ENCODE measurements around the gene MYRF.

Gene MYRF

GRCh38 chr11:61739413-61739812 is 13.0 kb upstream of the MYRF start:
- DNase-seq (ENCODE audit: low read depth, low spot score): no peak

- no peak for DNase-seq (ENCODE audit: low read depth, low spot score)
Measured at GRCh38 chr11:61739966-61740365, 12.5 kb upstream of the MYRF start.

- no peak for DNase-seq (ENCODE audit: low read depth, low spot score)
Measured at GRCh38 chr11:61742391-61742790, 10.0 kb upstream of the MYRF start.

GRCh38 chr11:61743486-61744095 is 8.8 kb upstream of the MYRF start:
- no peak for DNase-seq (ENCODE audit: low read depth, low spot score)

DNA sequence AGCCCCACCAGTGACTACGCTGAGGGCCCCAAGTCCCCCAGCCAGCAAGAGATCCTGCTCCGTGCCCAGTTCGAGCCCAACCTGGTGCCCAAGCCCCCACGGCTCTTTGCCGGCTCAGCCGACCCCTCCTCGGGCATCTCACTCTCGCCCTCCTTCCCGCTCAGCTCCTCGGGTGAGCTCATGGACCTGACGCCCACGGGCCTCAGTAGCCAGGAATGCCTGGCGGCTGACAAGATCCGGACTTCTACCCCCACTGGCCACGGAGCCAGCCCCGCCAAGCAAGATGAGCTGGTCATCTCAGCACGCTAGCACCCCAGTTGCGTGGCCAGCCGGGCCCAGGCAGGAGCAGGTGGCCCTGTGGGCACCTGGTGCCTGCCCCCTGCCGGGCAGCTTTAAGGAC is 8.3 kb upstream of the MYRF start:
- no peak for DNase-seq (ENCODE audit: low read depth, low spot score)

DNA sequence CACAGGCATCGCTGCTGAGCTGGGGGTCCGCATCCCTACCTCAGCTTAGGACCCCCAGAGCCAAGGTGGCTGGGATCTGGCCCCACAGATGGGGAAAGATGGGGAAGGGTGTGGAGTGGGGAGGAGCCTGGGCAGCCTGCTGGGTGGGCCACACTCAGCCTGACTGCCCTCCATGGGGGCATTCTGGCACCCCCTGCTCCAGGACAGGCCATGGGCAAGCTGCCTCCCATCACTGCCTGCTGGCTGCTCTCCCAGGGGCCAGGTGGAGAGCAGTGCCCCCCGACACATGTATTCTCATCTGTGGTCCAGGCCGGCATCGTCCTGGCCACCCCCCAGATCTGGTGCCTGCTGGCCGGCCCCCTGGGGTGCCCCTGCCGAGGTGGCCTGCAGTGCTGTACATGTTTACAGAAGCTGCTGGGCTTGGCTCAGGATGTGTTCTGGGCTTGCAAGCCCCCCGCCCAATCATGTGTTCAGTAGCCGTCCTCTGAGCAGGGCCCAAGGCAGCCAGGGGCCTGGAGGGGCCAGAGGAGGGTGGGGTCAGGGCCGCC is 7.8 kb upstream of the MYRF start:
- DNase-seq (ENCODE audit: low read depth, low spot score): no peak

DNA sequence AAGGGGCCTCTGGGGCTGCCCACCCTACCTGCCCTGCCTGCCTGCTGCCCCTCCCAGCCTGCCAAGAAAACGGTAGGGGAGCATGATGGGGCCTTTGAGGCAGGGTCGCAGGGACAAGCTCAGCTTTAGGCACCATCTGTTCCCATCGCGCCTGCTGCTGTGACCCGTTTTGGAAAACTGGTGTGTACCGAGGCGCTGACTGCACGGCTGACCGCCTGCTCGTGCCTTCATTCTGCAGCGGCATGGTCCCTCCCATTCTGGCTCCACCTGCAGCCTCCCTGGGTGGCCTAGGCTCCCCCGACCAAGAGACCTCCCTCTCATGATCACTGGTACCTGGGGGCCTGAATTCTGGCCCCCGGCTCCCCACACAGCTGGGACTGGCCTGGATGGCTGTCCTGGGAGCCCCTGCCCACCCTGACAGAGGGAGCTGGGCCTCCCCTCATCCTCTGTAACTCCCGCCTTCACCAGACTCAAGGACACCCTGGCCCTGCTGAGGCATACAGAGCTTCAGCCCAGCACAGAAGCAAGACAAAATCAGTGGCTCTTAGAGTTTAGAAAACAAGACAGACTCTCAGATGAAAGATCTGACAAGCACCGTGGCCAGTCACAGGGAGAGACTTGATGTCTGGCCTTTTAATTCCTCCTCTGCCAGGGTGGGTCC is 6.5 kb upstream of the MYRF start:
- DNase-seq (ENCODE audit: low read depth, low spot score): no peak

GRCh38 chr11:61746442-61747191 is 5.8 kb upstream of the MYRF start:
- no peak for DNase-seq (ENCODE audit: low read depth, low spot score)

- DNase-seq (ENCODE audit: low read depth, low spot score): no peak
Measured at GRCh38 chr11:61747192-61747966, 5.1 kb upstream of the MYRF start.

DNA sequence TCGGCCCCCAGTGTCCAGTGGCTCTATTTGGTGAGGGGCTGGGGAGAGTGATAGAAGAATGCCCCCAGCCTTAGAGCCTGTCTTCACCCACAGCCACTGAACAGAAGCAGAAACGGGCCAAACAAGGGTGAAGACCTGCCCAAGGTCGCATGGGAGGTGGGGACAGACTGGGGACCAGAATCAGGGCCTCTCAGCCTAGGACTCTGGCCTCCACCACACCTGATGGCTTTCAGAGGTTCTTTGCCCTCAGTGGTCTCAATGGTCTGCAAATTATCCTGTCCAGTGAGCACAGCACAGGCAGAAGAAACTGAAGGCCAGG is 4.5 kb upstream of the MYRF start:
- DNase-seq (ENCODE audit: low read depth, low spot score): no peak

DNA sequence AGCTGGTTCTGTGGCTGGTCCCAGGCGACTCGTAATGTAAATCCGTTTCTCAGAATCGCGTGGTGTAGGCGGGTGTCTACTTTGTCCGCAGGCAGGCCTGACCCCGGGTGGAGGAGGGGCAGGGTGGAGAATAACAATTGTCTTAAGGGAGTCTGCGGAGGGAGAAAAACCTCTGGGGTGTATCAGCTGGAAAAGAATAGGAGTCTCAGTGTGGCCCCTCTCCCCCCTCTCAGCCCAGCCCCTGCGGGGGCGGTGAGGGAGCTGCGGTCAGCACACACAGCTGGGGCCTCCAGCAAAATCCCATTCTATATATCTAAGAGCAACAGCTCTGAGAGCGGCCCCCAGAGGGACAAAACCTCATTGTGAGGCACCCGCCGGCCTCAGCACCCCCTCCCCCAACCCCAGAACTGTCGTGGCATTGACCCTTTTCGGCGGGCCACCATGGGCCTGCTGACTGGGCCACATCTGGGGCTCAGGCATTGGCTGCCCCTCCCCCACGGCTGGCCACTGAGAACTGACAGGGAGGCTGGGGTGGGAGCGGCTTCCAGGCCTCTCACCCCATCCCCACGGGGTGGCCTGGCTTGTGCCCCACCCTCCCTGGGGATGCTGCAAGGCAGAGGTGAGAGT is 2.7 kb upstream of the MYRF start:
- no peak for DNase-seq (ENCODE audit: low read depth, low spot score)

DNA sequence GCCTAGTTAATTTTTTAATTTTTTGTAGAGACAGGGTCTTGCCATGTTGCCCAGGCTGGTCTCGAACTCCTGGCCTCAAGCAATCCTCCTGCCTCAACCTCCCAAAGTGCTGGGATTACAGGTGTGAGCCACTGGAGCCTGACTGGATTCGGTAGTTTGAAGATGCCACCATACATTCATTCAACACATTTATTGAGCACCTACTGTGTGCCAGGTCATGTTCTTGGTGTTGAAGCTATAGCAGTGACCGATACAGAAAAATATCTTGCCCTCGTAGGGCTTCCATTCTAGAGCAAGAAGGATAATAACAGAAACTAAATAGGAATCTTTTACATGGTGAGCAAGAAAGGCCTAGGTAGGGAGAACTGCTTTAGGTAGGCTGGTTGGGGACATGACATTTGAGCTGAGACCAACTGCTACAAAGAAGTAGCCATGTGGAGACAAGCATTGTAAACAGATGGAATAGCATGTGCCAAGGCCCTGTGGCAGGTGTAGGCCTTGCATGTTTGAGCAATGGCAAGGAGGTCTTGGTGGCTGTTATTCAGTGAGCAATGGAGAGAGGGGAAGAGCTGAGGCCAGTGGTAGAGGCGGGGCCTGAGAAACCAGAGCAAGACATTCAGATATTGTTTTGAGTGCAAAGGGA is 1.7 kb upstream of the MYRF start:
- no peak for DNase-seq (ENCODE audit: low read depth, low spot score)

DNA sequence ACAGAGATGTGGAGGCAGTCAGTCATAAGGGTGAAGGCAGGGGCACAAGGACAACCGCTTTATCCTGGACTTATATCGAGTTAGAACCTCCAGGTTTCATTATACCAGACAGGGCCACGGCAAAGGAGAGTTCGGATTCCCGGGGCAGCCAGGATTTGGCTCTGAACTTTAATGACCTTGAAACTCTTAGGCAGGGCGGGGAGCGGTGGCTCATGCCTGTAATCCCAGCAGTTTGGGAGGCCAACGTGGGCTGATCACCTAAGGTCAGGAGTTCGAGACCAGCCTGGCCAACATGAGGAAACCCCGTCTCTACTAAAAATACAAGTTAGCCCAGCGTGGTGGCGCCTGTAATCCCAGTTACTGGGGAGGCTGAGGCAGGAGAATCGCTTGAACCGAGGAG is 1.1 kb upstream of the MYRF start:
- DNase-seq (ENCODE audit: low read depth, low spot score): no peak

DNA sequence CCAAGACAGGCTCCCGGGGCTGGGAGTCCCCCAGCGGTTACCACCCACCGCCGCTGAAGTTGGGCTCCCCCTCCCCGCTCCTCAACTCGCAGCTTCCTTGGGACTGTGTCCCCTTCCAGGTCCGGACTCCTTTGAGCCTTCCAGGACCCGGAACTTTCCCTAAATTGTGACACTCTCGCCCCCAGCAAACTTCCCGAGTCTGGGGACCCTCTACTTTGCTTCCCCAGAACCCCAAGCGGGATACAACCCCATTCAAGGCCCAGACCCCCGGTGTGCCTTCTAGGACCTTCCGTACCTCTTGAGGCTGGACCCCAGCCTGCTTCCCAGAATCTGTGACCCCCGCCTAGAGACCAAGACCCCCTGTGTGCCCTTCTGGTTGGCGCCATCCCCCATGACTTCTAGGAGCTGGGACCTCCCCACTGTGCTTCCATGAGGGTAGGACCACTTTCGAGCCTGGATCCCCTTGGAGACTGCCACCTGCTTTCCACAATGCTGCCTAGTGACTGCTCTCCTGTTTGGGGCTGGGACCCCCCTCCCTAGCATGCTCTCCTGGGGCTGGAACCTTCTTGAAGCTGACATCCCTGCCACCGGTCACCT is 587 bp downstream of the MYRF start:
- no peak for DNase-seq (ENCODE audit: low read depth, low spot score)

- no peak for DNase-seq (ENCODE audit: low read depth, low spot score)
Measured at GRCh38 chr11:61753672-61754071, 1.2 kb downstream of the MYRF start.

DNA sequence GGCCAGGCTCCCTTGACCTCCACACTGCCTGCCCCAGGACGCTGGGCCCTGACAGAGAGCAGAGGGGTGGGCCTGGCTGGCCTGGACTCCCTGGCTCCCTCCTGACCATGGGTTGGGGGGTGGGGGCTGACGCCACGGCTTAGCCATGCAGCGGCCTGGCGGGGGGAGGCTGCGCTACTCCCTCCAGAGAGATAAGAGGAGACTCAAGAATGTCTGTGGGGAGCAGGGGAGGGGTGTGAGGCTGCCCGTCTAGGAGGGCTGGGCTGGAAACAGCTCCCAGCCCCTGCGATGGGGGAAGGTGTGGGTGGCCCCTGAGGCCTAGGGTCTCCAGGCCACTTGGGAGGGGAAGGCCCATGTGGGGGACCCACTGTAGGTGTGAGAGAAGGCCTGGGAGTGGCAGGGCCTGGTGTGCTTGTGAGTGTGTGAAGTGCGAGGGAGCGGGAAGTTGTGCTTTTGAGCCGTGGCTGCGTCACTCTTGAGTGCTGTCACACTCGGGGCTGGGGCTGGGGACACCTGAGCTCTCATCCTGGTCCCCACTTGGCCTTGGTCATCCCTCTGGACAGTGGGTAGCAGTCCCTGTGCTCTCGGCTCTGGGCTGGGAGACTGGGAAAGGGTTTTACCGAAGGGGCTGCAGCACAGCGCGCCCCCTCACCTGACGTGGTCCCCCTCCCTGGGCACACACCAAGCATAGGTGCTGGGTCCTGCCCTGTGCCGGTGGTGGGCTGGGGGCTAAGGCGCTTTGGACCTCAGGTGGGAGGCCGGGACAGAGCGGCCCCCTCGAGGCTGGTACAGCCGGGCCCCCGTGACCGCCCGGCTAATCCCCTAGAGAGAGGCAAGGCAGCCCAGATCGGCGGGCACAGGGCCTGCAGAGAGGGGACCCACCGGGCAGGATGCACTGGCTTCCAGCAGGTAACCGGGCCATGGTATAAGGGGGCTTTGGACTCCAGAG is 2.4 kb downstream of the MYRF start:
- DNase-seq (ENCODE audit: low read depth, low spot score): no peak

GRCh38 chr11:61756147-61756451 is 3.7 kb downstream of the MYRF start:
- DNase-seq (ENCODE audit: low read depth, low spot score): no peak

- no peak for DNase-seq (ENCODE audit: low read depth, low spot score)
Measured at GRCh38 chr11:61756452-61757212, 4.2 kb downstream of the MYRF start.

GRCh38 chr11:61757213-61757862 is 4.9 kb downstream of the MYRF start:
- no peak for DNase-seq (ENCODE audit: low read depth, low spot score)

Measured in smooth muscle cell of the brain vasculature (primary cell).